OCI-LY1 (cell line): ENCODE data around the gene ZNF444.
"Not testable (repeated sequence)": the region's sequence is repeated elsewhere in the genome, so short reads cannot be mapped to it uniquely, and the experiment has no call there.

Source experiments
- H2AFZ ChIP-seq: fragments of 200-600 bp; sonication (generic), shearing (Covaris generic); 2 replicates; pipeline ENCODE4 v1.6.0; 2014; ENCODE audit warnings: antibody characterized with exemption, mild to moderate bottlenecking, low read length
- H3F3A ChIP-seq: fragments of 200-600 bp; sonication (generic), shearing (Covaris generic); 2 replicates; pipeline ENCODE4 v1.6.0; 2014; ENCODE audit warnings: mild to moderate bottlenecking, antibody characterized with exemption, low read length, moderate library complexity; ENCODE audit not compliant: insufficient read depth
- H3K27ac ChIP-seq: fragments of 200-600 bp; sonication (generic); 2 replicates; pipeline ENCODE4 v1.5.1; 2014; ENCODE audit warnings: low read length, mixed run types, mild to moderate bottlenecking, low read depth; ENCODE audit not compliant: poor library complexity, severe bottlenecking
- H3K27me3 ChIP-seq: fragments of 200-600 bp; sonication (generic); 2 replicates; pipeline ENCODE4 v1.6.0; 2014; ENCODE audit warnings: antibody characterized with exemption, mild to moderate bottlenecking, low read length, moderate library complexity; ENCODE audit not compliant: insufficient read depth
- H3K36me3 ChIP-seq: fragments of 200-600 bp; sonication (generic); 2 replicates; pipeline ENCODE4 v1.6.1; 2014; ENCODE audit warnings: mild to moderate bottlenecking, antibody characterized with exemption, low read length, moderate library complexity, mixed read lengths; ENCODE audit not compliant: insufficient read depth
- H3K4me1 ChIP-seq: fragments of 200-600 bp; sonication (generic); 2 replicates; pipeline ENCODE4 v1.5.1; 2014; ENCODE audit warnings: mild to moderate bottlenecking, low read length, moderate library complexity; ENCODE audit not compliant: insufficient read depth, severe bottlenecking
- H3K4me2 ChIP-seq: fragments of 200-600 bp; sonication (generic), shearing (Covaris generic); 2 replicates; pipeline ENCODE4 v1.6.1; 2014; ENCODE audit warnings: low read length
- H3K4me3 ChIP-seq: fragments of 200-600 bp; sonication (generic); 2 replicates; pipeline ENCODE4 v1.5.1; 2014; ENCODE audit warnings: low read length, low read depth, mild to moderate bottlenecking, mixed read lengths; ENCODE audit not compliant: poor library complexity, severe bottlenecking
- H3K79me2 ChIP-seq: fragments of 200-600 bp; shearing (Covaris generic); 2 replicates; pipeline ENCODE4 v1.6.1; 2016; ENCODE audit warnings: mixed run types, low read length, mixed read lengths; ENCODE audit not compliant: insufficient read depth
- H3K9ac ChIP-seq: fragments of 200-600 bp; sonication (generic), shearing (Covaris generic); 2 replicates; pipeline ENCODE4 v1.6.1; 2014; ENCODE audit warnings: mild to moderate bottlenecking, low read length, mixed read lengths
- H3K9me2 ChIP-seq: fragments of 200-600 bp; sonication (generic), shearing (Covaris generic); 2 replicates; pipeline ENCODE4 v1.6.1; 2014; ENCODE audit warnings: low read depth, mild to moderate bottlenecking, low read length, mixed read lengths
- H3K9me3 ChIP-seq: fragments of 200-600 bp; shearing (Covaris generic); 2 replicates; pipeline ENCODE4 v1.6.1; 2014; ENCODE audit warnings: low read length, mixed read lengths
- H4K20me1 ChIP-seq: fragments of 200-600 bp; sonication (generic), shearing (Covaris generic); 2 replicates; pipeline ENCODE4 v1.6.0; 2016; ENCODE audit warnings: mild to moderate bottlenecking, low read length; ENCODE audit not compliant: insufficient read depth
- EZH2 ChIP-seq: fragments of 200-600 bp; sonication (generic), shearing (Covaris generic); IDR thresholded peaks from 2 replicates; pipeline ENCODE4 v1.8.0; 2017; ENCODE audit warnings: borderline replicate concordance, mixed run types, mild to moderate bottlenecking, antibody characterized with exemption, low read length, moderate library complexity, mixed read lengths
- TF ChIP-seq, protein P1 (sequence below): fragments of 200-600 bp; sonication (generic), shearing (Covaris generic); IDR thresholded peaks from 2 replicates; pipeline ENCODE4 v1.5.1; 2017; ENCODE audit warnings: mild to moderate bottlenecking, antibody characterized with exemption, low read length, moderate library complexity, mixed read lengths

The ZNF444 gene

DNA sequence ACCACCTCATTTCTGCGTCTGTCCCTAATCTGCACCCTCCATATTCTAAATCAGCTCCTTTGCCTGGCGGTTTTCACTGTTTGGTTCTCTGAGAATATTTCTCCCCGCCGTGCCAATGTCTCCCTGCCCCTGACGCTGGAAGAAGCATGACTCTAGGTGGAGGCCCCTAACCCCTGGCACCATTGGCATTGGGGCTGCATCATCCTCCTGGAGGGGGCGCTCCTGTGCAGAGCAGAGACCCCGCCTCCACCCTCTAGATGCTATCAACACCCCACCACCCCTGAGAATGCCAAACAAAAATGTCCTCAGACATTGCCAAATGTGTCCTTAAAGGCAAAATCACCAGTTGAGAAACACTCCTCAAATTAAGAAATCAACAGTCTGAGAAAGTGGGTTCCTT lies 50.0 kb downstream of the ZNF444 start:
- Histone ChIP-seq H4K20me1 (no peaks in the 10 kb centered on the region), H3K79me2 (no peaks in the 10 kb centered on the region), H3K4me3 (no peak overlapping the region), H3K9me2 (no peaks in the 10 kb centered on the region), H3K9me3 (no peaks in the 10 kb centered on the region), H3K36me3 (no peaks in the 10 kb centered on the region), H3K4me1 (no peaks in the 10 kb centered on the region), H3K27me3 (no peaks in the 10 kb centered on the region), H2AFZ (no peak overlapping the region), H3K9ac (no peak overlapping the region), H3K4me2 (no peak overlapping the region), H3K27ac (no peak overlapping the region), H3F3A (no peaks in the 10 kb centered on the region)
- no peak for TF ChIP-seq EZH2
- TF ChIP-seq, protein P1, sequence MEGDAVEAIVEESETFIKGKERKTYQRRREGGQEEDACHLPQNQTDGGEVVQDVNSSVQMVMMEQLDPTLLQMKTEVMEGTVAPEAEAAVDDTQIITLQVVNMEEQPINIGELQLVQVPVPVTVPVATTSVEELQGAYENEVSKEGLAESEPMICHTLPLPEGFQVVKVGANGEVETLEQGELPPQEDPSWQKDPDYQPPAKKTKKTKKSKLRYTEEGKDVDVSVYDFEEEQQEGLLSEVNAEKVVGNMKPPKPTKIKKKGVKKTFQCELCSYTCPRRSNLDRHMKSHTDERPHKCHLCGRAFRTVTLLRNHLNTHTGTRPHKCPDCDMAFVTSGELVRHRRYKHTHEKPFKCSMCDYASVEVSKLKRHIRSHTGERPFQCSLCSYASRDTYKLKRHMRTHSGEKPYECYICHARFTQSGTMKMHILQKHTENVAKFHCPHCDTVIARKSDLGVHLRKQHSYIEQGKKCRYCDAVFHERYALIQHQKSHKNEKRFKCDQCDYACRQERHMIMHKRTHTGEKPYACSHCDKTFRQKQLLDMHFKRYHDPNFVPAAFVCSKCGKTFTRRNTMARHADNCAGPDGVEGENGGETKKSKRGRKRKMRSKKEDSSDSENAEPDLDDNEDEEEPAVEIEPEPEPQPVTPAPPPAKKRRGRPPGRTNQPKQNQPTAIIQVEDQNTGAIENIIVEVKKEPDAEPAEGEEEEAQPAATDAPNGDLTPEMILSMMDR: peak; percentile 24; the same call in 1 of the 2 replicates

GRCh38 chr19:56191711-56192110 lies 50.6 kb downstream of the ZNF444 start:
- Histone ChIP-seq H3K79me2 (no peaks in the 10 kb centered on the region), H3K27ac (no peak overlapping the region), H3K27me3 (no peaks in the 10 kb centered on the region), H3K9me2 (no peaks in the 10 kb centered on the region), H3K4me1 (no peaks in the 10 kb centered on the region), H3K9me3 (no peaks in the 10 kb centered on the region), H3K36me3 (no peaks in the 10 kb centered on the region), H2AFZ (no peak overlapping the region), H3K4me2 (no peak overlapping the region), H3K9ac (no peak overlapping the region), H3F3A (no peaks in the 10 kb centered on the region), H3K4me3 (no peak overlapping the region), H4K20me1 (no peaks in the 10 kb centered on the region)
- no peak for TF ChIP-seq EZH2
- TF ChIP-seq, protein P1: no peak

DNA sequence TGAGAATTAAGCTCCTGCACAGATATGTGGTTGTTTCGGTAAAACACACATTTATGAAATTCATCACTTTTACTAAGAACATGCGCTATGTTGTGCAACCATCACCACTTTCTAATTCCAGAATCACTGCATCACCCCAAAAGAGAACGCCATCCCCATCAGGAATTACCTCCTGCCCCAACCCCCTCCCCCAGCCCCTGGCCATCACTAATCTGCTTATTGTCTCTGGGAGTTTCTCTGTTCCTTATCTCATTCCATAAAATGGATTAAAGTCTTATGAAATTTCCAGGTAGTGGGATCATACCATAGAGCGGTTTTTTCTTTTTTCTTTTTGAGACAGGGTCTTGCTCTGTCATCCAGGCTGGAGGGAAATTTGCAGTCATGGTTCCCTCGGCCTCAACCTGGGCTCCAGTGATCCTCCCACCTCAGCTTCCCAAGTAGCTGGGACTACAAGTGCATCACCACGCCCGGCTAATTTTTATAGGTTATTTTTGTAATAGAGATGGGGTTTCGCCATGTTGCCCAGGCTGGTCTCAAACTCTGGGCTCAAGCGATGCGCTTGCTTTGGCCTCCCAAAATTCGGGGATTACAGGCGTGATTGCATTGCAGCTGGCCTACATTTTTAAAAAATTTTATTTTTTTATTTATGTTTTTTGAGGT lies 53.0 kb downstream of the ZNF444 start:
- no peak overlapping the region for H3K4me3 ChIP-seq
- H3K27ac ChIP-seq: no peak overlapping the region
- no peaks in the 10 kb centered on the region for H3K27me3 ChIP-seq
- no peaks in the 10 kb centered on the region for H3K9me2 ChIP-seq
- H3K4me1 ChIP-seq: no peaks in the 10 kb centered on the region
- H3K4me2 ChIP-seq: no peak overlapping the region
- no peaks in the 10 kb centered on the region for H3K9me3 ChIP-seq
- no peak overlapping the region for H3K9ac ChIP-seq
- H3F3A ChIP-seq: no peaks in the 10 kb centered on the region
- no peaks in the 10 kb centered on the region for H3K36me3 ChIP-seq
- no peaks in the 10 kb centered on the region for H3K79me2 ChIP-seq
- no peak overlapping the region for H2AFZ ChIP-seq
- H4K20me1 ChIP-seq: no peaks in the 10 kb centered on the region
- no peak for TF ChIP-seq EZH2
- TF ChIP-seq, protein P1: no peak

DNA sequence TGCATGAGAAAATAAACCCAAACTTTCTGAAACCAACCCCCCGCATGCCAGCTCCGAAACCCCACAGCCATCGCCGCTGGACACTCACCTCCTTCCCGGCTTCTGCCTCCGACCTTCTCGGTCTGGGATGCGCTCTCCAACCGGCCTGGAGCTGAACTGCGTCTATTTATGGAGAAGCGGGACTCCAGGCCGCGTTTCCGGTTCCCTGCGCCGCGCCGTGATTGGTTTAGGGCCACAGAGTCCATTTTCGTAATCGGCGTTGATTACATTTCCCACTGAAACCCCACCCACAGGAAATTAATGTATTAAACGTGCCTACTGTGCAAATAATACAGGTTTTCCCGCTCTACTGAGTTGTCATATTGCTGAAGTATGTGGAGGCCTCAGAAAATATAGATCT lies 56.6 kb downstream of the ZNF444 start, which contains the start of gene ZSCAN5B:
Gene ZSCAN5B, minus strand, starts transcription at position 138 of the 400 bp plus-strand sequence. CDS start 4,731 bp downstream, outside the sequence.
- H3K4me2 ChIP-seq, H3K9me2 ChIP-seq, H3K79me2 ChIP-seq, H3K4me3 ChIP-seq, H4K20me1 ChIP-seq, H3F3A ChIP-seq, H3K27ac ChIP-seq, H3K4me1 ChIP-seq, H3K36me3 ChIP-seq, H3K27me3 ChIP-seq, H3K9me3 ChIP-seq, H2AFZ ChIP-seq, H3K9ac ChIP-seq: not testable (repeated sequence)
